A673 (cell line): ENCODE data around the gene TEK. TPM values are rescaled to one million over a fixed set of nuclear protein-coding genes. Genes with fewer than 3 reads are reported as not detected.

ENCODE experiments used
- BruUV-seq: library from RNA; stranded (reverse); fragments of 400-500 nt; replicated peaks from 2 replicates; lab custom pipeline; 2021; lab: Mats Ljungman, UMichigan
- CTCF ChIA-PET: fragments of 300-600 bp; sonication (Branson Sonifier 250); formaldehyde crosslinking; loops from one replicate; lab custom pipeline; 2022; ENCODE audit warnings: antibody characterized with exemption; lab: Charles Lee
- POLR2A ChIA-PET: fragments of 300-600 bp; sonication (Branson Sonifier 250); formaldehyde crosslinking; loops from one replicate; lab custom pipeline; 2022; ENCODE audit warnings: antibody characterized with exemption; ENCODE audit not compliant: low non-redundant PET; lab: Charles Lee
- DNase-seq: peaks from one replicate; pipeline ENCODE4 v3.0.0-alpha.2; 2015; ENCODE audit warnings: low spot score
- H3K27ac ChIP-seq: fragments of 200-600 bp; sonication (generic); 2 replicates; pipeline ENCODE4 v1.5.1; 2016; ENCODE audit warnings: mixed run types, low read depth, mild to moderate bottlenecking, mixed read lengths, antibody characterized with exemption, low read length; ENCODE audit not compliant: poor library complexity, severe bottlenecking
- H3K27me3 ChIP-seq: fragments of 200-600 bp; sonication (generic); replicated peaks from 2 replicates; pipeline ENCODE4 v1.6.1; 2017; ENCODE audit warnings: mixed run types, low read depth, mild to moderate bottlenecking, mixed read lengths, antibody characterized with exemption, low read length; ENCODE audit not compliant: insufficient read depth, poor library complexity
- H3K36me3 ChIP-seq: fragments of 200-600 bp; sonication (generic); 2 replicates; pipeline ENCODE4 v1.6.1; 2016; ENCODE audit warnings: mixed run types, mild to moderate bottlenecking, mixed read lengths, antibody characterized with exemption, low read length; ENCODE audit not compliant: insufficient read depth, poor library complexity, severe bottlenecking
- H3K4me1 ChIP-seq: fragments of 200-600 bp; sonication (generic); 2 replicates; pipeline ENCODE4 v1.6.1; 2017; ENCODE audit warnings: mixed run types, mild to moderate bottlenecking, mixed read lengths, antibody characterized with exemption, low read length; ENCODE audit not compliant: insufficient read depth, poor library complexity, severe bottlenecking
- H3K4me3 ChIP-seq: fragments of 200-600 bp; sonication (generic); 2 replicates; pipeline ENCODE4 v1.5.1; 2016; ENCODE audit warnings: low read depth, mixed run types, mild to moderate bottlenecking, mixed read lengths, low read length; ENCODE audit not compliant: poor library complexity, severe bottlenecking
- H3K9me3 ChIP-seq: fragments of 200-600 bp; sonication (generic); 2 replicates; pipeline ENCODE4 v1.6.1; 2016; ENCODE audit warnings: mixed run types, low read depth, mild to moderate bottlenecking, mixed read lengths, antibody characterized with exemption, low read length; ENCODE audit not compliant: poor library complexity, severe bottlenecking
- CTCF ChIP-seq: fragments of 300-800, 200-600 bp; sonication (generic); conservative IDR thresholded peaks from 2 replicates; pipeline ENCODE4 v1.5.1; 2017; ENCODE audit warnings: low read depth, mild to moderate bottlenecking, antibody characterized with exemption, low read length, moderate library complexity, mixed read lengths
- EZH2 ChIP-seq: fragments of 200-600 bp; sonication (generic); IDR thresholded peaks from 2 replicates; pipeline ENCODE4 v1.6.1; 2017; ENCODE audit warnings: borderline replicate concordance, low read depth, mild to moderate bottlenecking, mixed read lengths, antibody characterized with exemption, low read length; ENCODE audit not compliant: poor library complexity, severe bottlenecking
- intact Hi-C: fragments of 100-400 bp; cut with micrococcal nuclease; formaldehyde crosslinking; loops from one replicate; pipeline ENCODE4 v1.10.0; 2022; ENCODE audit not compliant: unreplicated experiment
- total RNA-seq: library from RNA; stranded (reverse); gene quantifications from 2 replicates; pipeline ENCODE4 v1.2.3, GENCODE V29; 2021

TEK gene
- total RNA-seq, 1 experiment from 2014 or later = not detected

- ChIA-PET POLR2A (no interaction called here), CTCF (no interaction called here)
- intact Hi-C loops = no loop called here
- no peak for DNase-seq
- H3K27ac ChIP-seq = no peak overlapping the region
- no TSS peak for BruUV-seq
- TF ChIP-seq EZH2 = no peak
- TF ChIP-seq CTCF = no peak
- no peaks in the 10 kb centered on the region for H3K4me1 ChIP-seq
- no peaks in the 10 kb centered on the region for H3K9me3 ChIP-seq
- no peaks in the 10 kb centered on the region for H3K27me3 ChIP-seq
- no peak overlapping the region for H3K4me3 ChIP-seq
- H3K36me3 ChIP-seq = no peaks in the 10 kb centered on the region
Measured at GRCh38 chr9:27193886-27194285, 84.9 kb downstream of the TEK start.

- no TSS peak for BruUV-seq
- H3K36me3 ChIP-seq = no peaks in the 10 kb centered on the region
- no peaks in the 10 kb centered on the region for H3K4me1 ChIP-seq
- H3K4me3 ChIP-seq = no peak overlapping the region
- no peaks in the 10 kb centered on the region for H3K27me3 ChIP-seq
- H3K27ac ChIP-seq = no peak overlapping the region
- TF ChIP-seq CTCF = no peak
- no peak for TF ChIP-seq EZH2
- ChIA-PET POLR2A (no interaction called here), CTCF (no interaction called here)
- intact Hi-C loops = no loop called here
- no peaks in the 10 kb centered on the region for H3K9me3 ChIP-seq
- no peak for DNase-seq
Measured at GRCh38 chr9:27194401-27195091, 85.5 kb downstream of the TEK start.

GRCh38 chr9:27195191-27195590, 86.2 kb downstream of the TEK start:
- TF ChIP-seq EZH2 (no peak), CTCF (no peak)
- BruUV-seq = no TSS peak
- intact Hi-C loops = no loop called here
- Histone ChIP-seq H3K4me1 (no peaks in the 10 kb centered on the region), H3K4me3 (no peak overlapping the region), H3K27ac (no peak overlapping the region), H3K27me3 (no peaks in the 10 kb centered on the region), H3K9me3 (no peaks in the 10 kb centered on the region), H3K36me3 (no peaks in the 10 kb centered on the region)
- DNase-seq = no peak
- ChIA-PET POLR2A (no interaction called here), CTCF (no interaction called here)
